HG03196 (cell line): ENCODE measurements around the gene SMTNL2.
"Not testable (repeated sequence)": the region's sequence is repeated elsewhere in the genome, so short reads cannot be mapped to it uniquely, and the experiment has no call there.

Source experiments
- ATAC-seq: cut with Tn5 transposase; IDR thresholded peaks from one replicate; pipeline ENCODE4 v1.9.1; 2021; ENCODE audit not compliant: unreplicated experiment

The SMTNL2 gene

DNA sequence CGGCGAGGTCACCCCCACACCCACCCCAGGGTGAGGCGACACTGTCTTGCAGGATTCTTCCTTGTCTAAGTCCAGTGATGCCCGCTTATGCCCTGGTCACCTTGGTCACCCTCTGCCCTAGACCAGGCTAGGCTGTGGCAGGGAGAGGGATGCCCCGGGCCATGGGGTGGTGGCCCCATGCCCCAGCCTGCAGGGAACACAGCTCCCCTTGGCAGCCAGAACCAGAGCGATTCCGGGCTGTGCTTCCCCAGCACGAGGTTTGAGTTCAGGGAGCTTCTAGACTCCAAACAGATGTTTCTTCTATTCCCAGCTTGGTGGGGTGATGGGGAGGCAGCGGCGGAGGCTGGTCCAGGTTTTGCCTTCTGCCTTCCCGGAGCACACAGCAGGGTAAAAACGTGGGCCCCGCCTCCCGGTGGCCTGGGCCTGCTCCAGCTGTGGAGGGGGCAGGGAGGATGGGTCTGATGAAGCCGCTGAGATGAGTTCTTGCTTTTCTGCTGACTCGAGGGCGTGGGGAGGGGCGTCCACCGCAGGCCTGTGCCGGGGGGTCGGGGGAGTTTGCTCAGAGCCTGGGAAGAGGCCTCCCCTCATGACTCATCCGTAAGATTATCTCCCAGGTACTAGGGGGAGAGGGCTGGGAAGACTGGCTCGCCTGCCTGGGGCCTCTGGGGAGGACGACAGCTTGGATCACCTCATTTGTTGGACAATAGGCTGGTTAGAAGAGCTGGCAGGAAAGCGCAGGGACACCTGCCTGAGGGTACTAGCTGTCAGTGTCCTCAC, 15.4 kb downstream of the SMTNL2 start:
- no peak for ATAC-seq

DNA sequence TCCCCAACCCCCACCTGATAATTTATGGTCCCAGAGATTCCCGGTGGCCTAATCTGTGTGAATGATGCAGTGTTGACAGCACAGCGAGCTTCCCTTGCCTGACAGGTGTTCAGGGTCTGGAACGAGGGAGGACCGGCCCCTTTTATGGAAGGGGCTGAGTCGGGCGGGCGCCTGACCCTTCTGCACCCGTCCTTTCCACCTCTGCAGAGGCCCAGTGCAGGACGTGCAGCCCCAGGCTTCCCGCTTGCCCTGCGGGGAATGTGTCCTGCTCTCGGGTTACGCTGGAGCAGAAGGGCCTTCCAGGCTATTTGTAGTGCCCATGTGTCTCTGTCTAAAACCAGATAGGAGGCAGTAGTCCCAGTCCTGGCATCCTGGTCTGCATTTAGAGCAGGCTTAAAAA, 16.2 kb downstream of the SMTNL2 start:
- no peak for ATAC-seq

DNA sequence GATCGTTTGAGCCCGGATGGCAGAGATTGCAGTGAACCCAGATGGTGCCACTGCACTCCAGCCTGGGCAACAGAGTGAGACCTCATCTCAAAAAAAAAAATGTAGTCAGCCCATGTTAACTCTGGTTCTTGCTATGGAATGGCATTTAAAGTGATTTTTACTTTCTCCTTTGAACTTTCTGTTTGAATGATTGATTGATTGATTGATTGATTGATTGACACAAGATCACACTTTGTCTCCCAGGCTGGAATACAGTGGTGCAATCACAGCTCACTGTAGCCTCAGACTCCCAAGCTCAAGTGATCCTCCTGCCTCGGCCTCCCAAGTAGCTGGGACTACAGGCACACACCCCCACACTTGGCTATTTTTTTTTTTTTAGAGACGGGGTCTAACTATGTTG, 17.0 kb downstream of the SMTNL2 start:
- ATAC-seq: no peak

DNA sequence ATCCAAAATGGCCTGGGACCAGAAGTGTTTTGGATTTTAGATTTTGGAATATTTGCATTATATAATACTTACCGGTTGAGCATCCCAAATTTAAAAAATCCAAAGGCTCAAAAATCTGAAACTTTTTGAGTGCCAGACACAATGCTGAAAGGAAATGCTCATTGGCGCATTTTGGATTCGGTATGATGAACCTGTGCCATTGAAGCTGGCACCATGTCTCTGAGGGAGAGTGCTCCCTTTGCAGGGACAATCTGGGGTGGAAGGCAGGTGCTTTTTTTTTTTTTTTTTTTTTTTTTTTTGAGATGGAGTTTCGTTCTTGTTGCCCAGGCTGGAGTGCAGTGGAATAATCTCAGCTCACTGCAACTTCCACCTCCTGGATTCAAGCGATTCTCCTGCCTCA, 17.7 kb downstream of the SMTNL2 start:
- ATAC-seq: no peak

DNA sequence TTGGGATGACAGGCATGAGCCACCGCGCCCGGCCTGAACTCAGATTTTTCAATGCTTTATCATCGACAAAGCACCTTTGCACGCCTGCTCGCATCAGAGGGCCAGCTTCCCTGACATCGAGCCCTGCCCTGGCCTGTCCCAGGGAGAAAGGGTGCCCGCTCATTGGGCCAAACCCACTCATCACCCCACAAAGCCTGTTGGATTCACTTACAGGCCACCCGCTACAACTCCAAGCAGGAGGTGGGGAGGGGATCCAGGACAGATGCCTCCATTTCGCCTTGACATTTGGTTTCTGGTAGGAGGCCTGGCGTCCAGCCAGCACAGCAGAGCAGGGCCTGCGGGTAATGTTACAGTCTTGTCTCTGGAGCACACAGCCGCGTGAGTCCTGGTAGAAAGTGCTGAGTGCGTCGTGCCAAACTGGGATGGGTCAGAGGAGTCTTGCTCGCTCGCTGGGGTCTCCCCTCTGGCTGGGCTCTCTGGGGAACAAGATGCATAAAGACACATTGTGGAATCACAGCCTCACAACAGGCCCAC, 19.8 kb downstream of the SMTNL2 start:
- ATAC-seq: no peak

DNA sequence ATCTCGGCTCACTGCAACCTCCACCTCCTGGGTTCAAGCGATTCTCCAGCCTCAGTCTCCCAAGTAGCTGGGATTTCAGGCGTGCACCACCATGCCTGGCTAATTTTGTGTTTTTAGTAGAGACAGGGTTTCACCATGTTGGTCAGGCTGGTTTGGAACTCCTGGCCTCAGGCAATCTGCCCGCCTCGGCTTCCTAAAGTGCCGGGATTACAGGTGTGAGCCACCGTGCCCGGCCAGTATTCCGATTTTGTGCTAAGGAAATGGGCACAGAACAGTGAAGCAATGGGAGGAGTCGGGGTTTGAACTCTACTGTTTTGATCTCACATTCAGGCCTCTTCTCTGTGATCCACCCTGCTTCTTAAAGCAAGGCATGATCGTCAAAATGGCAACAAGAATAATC, 20.4 kb downstream of the SMTNL2 start:
- ATAC-seq: not testable (repeated sequence)

DNA sequence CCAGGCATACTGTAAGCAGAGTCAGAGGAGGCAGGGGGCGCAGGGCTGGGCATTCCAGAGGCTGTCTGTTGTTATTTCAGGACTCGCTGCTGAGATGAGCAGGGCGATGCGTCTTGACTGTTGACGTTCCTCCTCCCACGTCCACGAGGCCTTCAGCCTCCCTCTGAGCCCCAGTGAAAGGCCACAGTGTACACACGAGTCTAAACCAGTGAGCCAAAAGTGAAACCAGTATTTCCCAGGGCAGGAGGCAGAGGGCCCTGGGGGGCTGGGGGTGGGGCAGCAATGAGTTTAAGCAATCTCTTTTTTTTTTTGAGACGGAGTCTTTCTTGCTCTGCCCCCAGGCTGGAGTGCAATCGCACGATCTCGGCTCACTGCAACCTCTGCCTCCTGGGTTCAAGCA, 21.5 kb downstream of the SMTNL2 start:
- ATAC-seq: no peak

DNA sequence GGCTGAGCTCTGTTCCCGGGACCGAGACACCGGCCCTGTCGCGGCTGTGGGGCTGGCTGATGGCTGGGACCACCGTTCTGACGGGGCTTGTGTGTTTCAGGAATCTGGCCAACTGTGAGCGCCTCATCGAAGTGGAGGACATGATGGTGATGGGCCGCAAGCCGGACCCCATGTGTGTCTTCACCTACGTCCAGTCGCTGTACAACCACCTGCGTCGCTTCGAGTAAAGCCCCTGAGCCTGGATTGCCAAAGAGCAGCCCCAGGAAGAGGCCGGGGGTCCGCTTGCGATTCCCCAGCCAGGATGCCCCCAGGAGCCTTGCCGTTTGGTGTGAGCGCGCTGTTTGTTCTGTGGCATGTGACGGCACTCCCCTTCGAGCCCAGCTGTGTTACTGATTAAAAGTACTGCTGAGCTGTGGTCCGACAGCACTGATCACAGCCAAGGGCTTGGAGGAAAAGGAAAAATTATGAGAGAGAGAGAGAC, 23.0 kb downstream of the SMTNL2 start:
- no peak for ATAC-seq

DNA sequence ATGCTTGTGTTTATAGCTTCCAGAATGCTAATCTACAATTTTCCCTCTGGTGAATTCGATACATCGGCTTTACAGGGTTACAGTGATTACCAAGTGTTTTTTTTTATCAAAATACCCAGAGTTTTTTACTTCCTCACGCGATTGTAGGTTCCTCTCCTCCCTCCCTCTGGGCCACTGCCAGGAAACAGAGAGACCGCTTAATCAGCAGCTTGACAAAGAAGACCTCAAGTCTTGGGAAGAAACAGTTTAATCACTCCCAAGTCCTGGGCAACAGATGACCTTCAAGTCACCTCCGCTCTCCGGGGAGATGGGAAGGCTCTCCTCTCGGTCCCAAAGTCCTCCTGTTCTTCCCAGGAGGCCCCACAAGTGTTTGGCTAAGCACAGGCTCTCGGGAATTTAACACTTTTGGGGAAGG, 23.5 kb downstream of the SMTNL2 start:
- ATAC-seq: no peak

DNA sequence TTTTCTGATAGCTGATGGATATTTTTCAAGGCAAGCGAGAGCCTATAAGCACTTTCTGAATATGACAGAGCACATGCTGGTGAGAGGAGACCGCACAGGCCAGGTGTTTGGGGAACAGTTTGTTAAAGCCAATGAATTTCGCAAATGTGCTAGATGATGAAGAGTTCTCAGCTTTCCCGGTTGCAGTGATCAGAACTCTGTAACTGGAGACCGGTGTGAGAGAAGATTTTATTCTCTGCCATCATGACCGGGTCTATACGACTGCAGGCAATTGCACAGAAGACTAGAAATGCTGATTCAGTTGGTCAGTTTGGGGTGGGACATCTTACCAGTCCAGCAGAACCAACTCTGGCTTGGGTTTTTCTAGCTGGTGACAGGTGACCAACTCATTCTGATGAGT, 25.4 kb downstream of the SMTNL2 start:
- ATAC-seq: no peak

DNA sequence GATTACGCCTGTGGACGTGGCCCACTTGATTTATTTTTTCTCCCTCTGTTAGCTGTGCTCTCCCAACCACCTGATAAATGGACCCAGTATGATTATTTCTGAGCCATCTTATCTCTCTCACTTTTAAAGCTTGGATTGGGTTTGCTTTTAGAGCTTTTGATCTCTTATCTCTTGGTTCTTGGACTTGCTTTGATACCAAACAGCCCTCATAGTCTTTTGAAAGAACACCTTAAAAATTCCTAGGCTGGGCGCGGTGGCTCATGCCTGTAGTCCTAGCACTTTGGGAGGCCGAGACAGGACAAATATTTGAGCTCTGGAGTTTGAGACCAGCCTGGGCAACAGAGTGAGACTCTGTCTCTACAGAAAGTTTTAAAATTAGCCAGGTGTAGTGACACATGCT, 25.8 kb downstream of the SMTNL2 start:
- no peak for ATAC-seq

DNA sequence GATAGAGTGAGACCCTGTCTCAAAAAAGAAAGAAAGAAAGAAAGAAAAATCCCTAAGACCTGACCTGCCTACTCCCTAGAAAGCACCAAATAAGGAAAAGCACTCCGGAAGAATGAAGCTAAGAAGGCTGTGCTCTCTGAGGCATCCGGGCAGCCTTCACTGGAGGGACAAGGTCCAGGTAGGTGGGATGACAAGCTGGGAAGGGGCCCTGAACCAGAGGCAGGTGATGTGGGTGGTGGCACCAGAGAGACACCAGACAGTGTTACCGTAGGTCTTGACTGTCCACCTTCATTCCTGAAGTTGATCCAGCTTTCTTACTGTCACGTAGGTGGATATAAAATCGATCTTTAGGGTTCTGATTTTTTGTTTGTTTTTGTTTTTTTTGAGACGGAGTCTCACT, 26.3 kb downstream of the SMTNL2 start:
- ATAC-seq: no peak

DNA sequence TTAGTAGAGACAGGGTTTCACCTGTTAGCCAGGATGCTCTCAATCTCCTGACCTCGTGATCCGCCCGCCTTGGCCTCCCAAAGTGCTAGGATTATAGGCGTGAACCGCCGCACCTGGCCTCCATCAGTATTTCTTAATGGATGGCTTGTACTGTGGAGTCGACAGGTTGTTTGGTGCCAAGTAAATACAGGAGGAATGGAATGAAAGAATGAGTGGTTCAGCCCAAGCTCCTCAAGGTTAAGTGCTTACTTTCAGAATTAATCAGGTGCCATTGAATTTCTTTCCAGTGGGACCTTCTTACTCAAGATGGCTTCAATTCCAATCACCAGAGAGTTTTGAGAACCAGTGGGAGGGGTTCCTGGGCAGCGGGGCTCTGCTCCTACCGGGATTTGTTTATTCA, 32.1 kb downstream of the SMTNL2 start:
- no peak for ATAC-seq

DNA sequence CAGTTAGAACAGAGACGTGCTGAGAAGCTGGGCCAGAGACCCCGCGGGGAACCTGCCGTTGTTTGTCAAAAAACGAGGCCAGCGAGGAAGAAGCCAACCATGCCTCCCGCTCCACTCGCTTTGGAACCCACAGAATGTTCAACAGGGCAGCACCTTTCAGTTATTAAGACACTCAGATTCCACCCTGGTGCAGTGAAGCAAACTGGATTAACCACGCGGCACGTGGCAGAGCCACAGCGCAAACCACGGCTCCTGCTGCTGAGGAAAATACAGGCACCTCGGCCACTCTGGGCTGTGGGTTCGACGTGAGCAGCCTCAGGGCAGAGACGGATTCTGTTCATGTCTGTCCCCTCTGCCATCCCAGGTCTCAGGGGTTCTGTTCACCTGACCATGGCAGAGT, 32.8 kb downstream of the SMTNL2 start:
- no peak for ATAC-seq

DNA sequence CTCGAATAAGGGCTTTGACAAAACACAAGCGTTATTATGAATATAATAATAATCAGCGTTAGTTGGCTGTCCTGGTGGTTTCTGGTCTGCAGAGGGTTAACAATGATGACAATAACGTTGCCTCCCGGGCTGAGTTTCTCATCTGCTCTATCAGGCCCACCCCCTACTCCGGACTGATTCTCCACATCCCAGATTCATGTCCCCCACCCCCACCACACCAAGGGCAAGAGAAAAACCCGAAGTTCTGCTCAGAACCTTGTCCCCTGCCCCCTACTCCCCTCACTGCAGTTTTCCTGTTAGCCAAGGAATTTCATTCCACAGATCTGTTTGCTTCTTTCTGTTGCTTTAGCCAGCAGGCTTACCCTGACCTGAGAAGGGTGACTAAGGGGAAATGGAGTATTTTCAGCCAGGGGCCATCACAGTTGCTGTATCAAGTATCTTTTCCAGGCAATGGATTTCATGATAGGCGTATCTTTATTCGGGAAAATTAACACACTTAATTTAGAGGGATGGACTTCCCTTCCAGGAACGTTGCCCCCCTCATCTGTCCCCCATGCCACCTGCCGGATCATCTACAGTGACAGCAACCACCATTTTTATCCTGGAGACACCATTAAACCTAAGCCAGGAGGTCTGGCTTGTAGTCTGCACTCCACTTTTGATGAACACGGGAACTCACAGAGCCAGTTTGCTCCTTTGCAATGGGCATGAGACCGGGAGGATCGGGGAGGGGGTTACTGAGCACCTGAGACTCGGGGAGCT, 33.4 kb downstream of the SMTNL2 start:
- no peak for ATAC-seq

DNA sequence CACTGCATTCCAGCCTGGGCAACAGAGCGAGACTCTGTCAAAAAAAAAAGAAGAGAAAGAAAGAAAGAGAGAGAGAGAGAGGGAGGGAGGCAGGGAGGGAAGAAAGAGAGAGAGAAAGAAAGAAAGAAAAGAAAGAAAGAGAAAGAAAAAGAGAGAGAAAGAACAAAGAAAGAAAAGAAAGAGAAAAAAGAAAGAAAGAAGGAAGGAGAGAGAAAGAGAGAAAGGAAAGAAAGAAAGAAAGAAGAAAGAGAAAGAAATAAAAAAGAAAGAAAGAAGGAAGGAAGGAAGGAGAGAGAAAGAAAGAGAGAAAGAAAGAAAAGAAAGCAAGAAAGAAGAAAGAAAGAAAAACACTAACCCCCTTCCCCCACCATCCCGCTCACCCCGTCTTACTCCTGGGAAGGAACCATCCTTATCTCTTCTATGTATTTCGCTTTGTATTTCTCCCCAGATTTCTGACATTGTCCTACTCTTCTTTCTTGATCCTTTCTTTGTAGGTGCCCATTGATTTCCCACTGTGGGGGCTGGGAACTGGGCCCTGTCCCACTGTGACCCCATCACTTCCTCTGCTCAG, 36.3 kb downstream of the SMTNL2 start:
- ATAC-seq: no peak

DNA sequence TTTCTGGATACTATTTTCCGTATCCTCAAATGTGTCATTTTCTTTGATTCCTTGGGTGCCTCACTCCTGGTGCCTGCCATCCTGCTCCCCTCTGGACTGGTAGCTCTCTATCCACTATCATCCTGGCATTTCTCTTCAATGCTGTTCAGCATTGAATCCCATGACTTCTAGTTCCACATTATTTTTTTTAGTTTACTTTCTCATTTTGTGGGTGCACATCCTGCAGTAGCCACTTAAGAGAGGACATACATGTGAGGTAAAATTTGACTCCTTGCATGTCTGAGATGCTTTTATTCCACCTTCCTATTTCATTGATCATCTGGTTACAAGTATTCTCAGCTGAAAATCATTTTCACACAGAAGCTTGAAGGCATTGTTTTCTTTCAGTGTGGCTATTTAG, 38.0 kb downstream of the SMTNL2 start:
- no peak for ATAC-seq

DNA sequence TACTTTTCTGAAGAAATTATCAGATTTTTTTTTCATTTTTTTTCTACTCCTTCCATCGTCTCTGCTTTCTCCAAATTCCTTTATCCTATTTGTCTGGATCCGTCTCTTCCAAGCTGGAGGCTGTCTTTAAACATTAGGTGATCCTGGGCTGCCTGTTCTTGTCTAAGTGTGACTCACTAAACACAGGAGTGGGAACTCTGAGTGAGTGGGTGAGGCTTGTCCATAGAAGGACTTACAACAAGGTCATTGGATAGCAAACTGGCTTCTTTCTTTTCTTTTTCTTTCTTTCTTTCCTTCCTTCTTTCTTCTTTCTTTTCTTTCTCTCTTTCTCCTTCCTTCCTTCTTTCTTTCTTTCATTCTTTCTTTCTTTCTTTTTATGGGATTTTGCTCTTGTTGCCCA, 38.9 kb downstream of the SMTNL2 start:
- ATAC-seq: no peak

DNA sequence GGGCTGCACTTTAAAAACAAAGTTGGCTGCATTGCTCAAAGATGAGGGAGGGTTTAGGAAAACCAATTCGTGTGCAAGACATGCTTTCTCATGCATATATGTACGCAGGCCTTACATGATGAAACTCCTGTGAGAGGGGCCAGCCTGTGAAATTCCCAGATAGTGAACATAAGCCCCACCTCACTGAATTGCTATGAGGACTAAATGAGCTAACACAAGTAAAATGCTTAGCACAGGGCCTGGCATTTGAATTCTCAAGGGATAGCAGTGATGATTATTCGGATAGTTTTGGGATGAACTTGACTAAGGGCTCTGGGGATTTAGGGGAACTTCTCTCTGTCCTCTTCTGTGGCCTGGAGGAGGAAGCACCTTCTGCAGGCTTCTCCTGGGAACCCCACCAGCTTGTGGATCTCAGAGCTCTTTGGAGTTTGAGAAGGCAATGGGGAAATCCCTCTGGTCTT, 40.2 kb downstream of the SMTNL2 start:
- ATAC-seq: not testable (repeated sequence)

DNA sequence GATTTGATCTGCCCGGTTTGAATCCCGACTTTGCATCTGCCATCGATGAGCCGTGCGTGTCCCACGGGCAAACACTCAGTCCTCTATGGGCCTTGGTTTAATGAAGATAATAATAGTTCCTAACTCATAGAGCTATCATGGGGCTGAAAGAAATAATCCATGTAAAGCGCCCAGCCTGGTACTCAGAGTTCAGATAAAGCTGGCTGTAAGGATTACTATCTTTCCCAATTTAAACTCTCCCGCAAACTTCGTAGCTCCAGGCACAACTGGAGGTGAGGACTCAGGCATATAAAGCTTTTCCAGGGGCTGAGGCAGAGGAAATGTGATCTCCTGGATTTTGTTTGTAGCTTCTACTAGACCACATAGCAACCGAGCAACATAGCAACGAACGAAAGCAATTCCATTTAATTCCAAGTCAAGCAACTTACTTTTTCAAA, 40.9 kb downstream of the SMTNL2 start:
- ATAC-seq: no peak

DNA sequence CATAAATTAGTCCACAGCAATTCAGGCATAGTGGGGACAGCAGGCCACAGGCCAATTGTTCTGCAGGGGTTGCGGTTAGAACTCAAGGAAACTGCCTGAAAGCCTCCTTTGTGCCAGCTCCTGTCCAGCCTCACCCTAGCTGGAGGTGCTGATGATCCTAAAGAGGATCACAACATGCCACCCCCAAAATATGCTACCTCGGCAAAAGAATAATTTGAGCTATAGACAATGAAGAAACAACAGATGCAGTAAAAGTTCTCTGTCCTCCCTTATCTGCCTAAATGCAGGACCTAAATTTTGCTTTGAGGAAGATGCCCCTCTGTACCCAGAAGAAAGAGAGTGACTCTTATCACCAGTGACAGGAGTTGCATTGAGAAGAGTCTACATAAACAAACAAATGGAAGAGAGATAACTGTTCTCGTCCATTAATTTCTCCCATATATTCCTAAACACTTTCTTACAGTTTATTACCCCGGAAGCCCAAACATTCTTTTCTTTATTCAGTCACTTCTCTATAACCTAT, 42.5 kb downstream of the SMTNL2 start:
- ATAC-seq: no peak
